Measurements from ENCODE around the gene PUSL1. TPM values are rescaled to one million over a fixed set of nuclear protein-coding genes. Genes with fewer than 3 reads are reported as not detected.

Gene PUSL1
- polyA plus RNA-seq (ENCODE audit: insufficient read depth in 1 of 5, insufficient read length in 5 of 5, low replicate concordance in 1 of 5): 10 to 100 TPM in 1 of 5 donors, 1 to 10 TPM in 4; 4.6 to 12.3 (median 6.4) TPM
- long read RNA-seq, donor 1, transcript PUSL1-201 (8 exons, 1,287 nt): major isoform, 5 of 5 reads
- long read RNA-seq, donor 1, partial matches to known transcripts: 0 of 5 reads
- long read RNA-seq, donor 1, other reads (novel, unspliced or antisense): 0 of 5 reads
- long read RNA-seq, donor 2, partial matches to known transcripts: 20 of 21 reads
- long read RNA-seq, donor 2, other reads (novel, unspliced or antisense): 0 of 21 reads
- long read RNA-seq, donor 3, partial matches to known transcripts: 50 of 54 reads
- long read RNA-seq, donor 3, other reads (novel, unspliced or antisense): 0 of 54 reads
- long read RNA-seq, donor 4, partial matches to known transcripts: 50 of 58 reads
- long read RNA-seq, donor 4, other reads (novel, unspliced or antisense): 7 of 58 reads
- long read RNA-seq, donor 5, partial matches to known transcripts: 30 of 69 reads
- long read RNA-seq, donor 5, other reads (novel, unspliced or antisense): 35 of 69 reads
- long read RNA-seq, donor 6, transcript PUSL1-201 (8 exons, 1,287 nt): major isoform, 8 of 138 reads
- long read RNA-seq, donor 6, partial matches to known transcripts: 97 of 138 reads
- long read RNA-seq, donor 6, other reads (novel, unspliced or antisense): 33 of 138 reads
- long read RNA-seq, donor 7, partial matches to known transcripts: 0 of 4 reads
- long read RNA-seq, donor 7, other reads (novel, unspliced or antisense): 0 of 4 reads
- long read RNA-seq, donor 8, partial matches to known transcripts: 6 of 9 reads
- long read RNA-seq, donor 8, other reads (novel, unspliced or antisense): 0 of 9 reads

GRCh38 chr1:1307923-1308755 lies at the start of gene PUSL1, which contains the start of gene ACAP3:
Gene PUSL1 (plus strand): TSS chr1:1308597. CDS start chr1:1308644, 47 bp downstream.
Gene ACAP3 (minus strand): TSS chr1:1307930. CDS start chr1:1307815, 115 bp downstream.
- peak; percentile 94 for DNase-seq

- no peak for DNase-seq
These were observed 49.3 kb upstream of the PUSL1 start for GRCh38 chr1:1259119-1259488.

GRCh38 chr1:1259540-1259939 lies 48.9 kb upstream of the PUSL1 start:
- no peak for DNase-seq

- DNase-seq: no peak
These were observed 48.3 kb upstream of the PUSL1 start for GRCh38 chr1:1259951-1260600.

GRCh38 chr1:1260843-1261560 lies 47.4 kb upstream of the PUSL1 start:
- DNase-seq: no peak

- DNase-seq: no peak
These were observed 46.3 kb upstream of the PUSL1 start for GRCh38 chr1:1262071-1262470.

GRCh38 chr1:1262758-1263157 lies 45.6 kb upstream of the PUSL1 start:
- no peak for DNase-seq

GRCh38 chr1:1264026-1264425 lies 44.4 kb upstream of the PUSL1 start:
- no peak for DNase-seq

GRCh38 chr1:1264868-1265272 lies 43.5 kb upstream of the PUSL1 start:
- DNase-seq: no peak

GRCh38 chr1:1267488-1268283 lies 40.7 kb upstream of the PUSL1 start:
- no peak for DNase-seq

GRCh38 chr1:1268284-1268682 lies 40.1 kb upstream of the PUSL1 start:
- DNase-seq: no peak

GRCh38 chr1:1270813-1271212 lies 37.6 kb upstream of the PUSL1 start:
- no peak for DNase-seq

- DNase-seq: no peak
These were observed 35.8 kb upstream of the PUSL1 start for GRCh38 chr1:1272341-1273208.

- no peak for DNase-seq
These were observed 35.2 kb upstream of the PUSL1 start for GRCh38 chr1:1273209-1273511.

GRCh38 chr1:1273512-1274298 lies 34.7 kb upstream of the PUSL1 start, which contains the start of gene UBE2J2:
Gene UBE2J2 (minus strand): TSS chr1:1273854. CDS start chr1:1267992, 5,862 bp downstream.
- DNase-seq: peak; percentile 87 to 88

- DNase-seq: no peak
These were observed 34.0 kb upstream of the PUSL1 start for GRCh38 chr1:1274299-1274930.

GRCh38 chr1:1274931-1275431 lies 33.4 kb upstream of the PUSL1 start:
- no peak for DNase-seq

Data from right lung (tissue), 10 donors.